HG03280 (cell line): Measurements from ENCODE around the gene UNKL.

Experiments
- ATAC-seq: cut with Tn5 transposase; IDR thresholded peaks from one replicate; pipeline ENCODE4 v1.9.1; 2021; ENCODE audit warnings: mild to moderate bottlenecking, moderate library complexity; ENCODE audit not compliant: unreplicated experiment

The UNKL gene

GRCh38 chr16:1407753-1408152 is 6.8 kb downstream of the UNKL start:
- peak; percentile 7 for ATAC-seq

GRCh38 chr16:1403733-1404132 is 10.8 kb downstream of the UNKL start:
- no peak for ATAC-seq

- no peak for ATAC-seq
Measured at GRCh38 chr16:1403036-1403435, 11.5 kb downstream of the UNKL start.

GRCh38 chr16:1401758-1402154 is 12.7 kb downstream of the UNKL start:
- ATAC-seq, result no peak

- ATAC-seq, result no peak
Measured at GRCh38 chr16:1401061-1401757, 13.3 kb downstream of the UNKL start.

GRCh38 chr16:1398826-1399581 is 15.5 kb downstream of the UNKL start:
- ATAC-seq, result no peak

DNA sequence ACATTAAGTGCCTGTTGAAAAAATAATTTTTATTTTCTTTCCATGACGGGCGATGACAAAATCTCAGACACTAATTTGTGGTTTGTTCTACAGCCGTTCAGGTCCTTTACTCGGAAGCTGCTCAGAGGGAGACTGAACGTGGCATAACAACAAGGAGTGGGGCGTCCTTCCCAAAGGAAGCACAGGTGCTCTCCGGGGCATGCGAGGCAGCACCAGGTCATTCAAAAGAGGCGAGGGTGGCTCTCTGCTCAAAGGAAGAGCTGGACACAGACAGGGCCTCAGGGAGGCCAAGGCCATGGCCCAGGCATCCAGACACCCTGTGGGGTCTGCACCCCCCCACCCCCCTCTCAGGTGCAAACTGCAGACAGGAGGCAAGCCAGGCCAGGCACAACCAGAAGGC is 16.2 kb downstream of the UNKL start:
- ATAC-seq, result no peak

DNA sequence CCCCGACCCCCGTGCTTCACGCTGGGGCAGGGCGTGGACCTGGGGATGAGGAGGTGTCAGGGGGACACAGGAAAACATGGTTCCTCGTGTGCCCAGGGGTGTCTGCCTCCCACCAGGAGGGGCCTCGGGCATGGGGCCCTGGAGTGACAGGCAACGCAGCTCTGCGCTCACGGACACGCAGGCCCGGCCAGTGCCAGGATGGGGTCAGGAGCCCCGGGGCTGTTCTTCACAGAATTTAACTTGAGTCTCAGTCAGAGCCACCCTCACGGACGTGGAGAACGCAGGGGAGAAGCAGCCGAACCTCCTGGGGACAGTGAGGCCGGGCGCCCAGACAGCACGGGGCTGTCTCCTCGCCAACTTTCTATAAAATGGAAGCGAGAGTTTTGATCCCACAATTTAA is 16.7 kb downstream of the UNKL start:
- ATAC-seq, result no peak

GRCh38 chr16:1395444-1396031 is 19.0 kb downstream of the UNKL start:
- no peak for ATAC-seq

- ATAC-seq, result no peak
Measured at GRCh38 chr16:1394367-1394951, 20.0 kb downstream of the UNKL start.

DNA sequence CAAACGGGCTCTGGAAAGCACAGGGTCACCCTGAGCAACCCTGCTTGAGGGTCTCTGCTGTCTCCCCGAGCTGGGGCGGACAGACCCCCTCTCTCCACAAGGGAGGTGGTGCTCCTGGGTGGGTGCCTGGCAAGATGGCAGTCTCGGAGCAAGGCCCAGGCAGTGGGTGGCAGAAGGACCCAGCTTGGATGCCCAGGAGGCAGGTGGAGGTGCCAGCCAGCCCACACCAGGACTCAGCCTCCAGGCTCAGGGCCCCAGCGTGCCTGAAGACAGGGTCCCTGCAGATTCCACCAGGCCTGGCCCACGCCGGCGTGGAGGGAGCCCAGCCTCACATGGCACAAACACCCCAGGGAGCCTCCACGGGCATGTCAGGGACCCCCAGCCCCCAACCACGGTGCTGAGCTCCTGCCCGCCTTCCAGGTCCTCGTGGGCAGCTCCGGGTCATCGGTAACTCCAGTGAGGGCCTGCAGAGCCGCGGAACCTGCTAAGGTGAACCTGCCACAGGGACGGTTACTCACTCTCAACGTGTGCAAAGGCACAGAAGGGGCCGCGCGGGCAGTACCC is 20.8 kb downstream of the UNKL start:
- no peak for ATAC-seq

DNA sequence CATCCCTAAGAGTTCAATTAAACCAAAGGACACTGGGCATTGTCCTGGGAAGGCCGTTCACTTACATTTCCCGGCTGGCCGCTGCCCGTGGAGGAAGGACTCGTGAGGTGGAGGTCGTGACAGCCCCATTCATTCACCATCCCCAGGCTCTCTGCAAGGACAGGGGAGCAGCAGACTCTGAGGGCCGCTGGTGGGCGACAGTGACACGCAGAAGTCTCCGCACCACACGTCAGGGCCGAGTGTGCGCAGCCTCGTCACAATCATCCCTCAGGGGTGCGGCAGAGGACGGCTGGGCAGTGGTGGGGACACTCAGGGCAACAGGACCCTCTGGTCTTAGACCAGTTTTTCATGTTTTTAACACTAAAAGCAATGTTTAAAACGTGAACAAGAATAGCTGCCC is 21.7 kb downstream of the UNKL start:
- no peak for ATAC-seq

DNA sequence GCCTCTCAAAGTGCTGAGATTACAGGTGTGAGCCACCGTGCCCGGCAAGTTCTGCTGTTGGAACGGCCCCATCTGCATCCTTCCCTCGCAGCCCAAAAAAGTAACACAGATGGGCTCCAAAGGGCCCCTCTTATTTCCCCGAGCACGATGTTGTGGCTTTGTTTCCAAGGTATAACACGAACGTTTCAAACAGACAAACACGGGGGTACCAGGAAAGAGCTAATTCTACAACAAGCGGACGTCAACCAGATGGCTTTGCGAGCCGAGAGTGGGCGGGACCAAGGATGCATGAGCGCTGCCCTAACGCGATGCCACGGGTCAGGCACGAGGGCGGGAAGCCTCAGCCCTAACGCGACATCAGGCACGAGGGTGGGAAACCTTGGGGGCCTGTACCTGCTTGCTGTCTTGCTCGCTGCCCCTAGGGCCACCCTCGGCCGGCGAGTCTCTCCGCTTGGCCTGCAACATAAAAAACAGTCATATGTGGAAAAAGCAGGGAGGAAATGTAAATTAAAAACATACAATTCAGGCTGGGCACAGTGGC is 24.2 kb downstream of the UNKL start:
- no peak for ATAC-seq

GRCh38 chr16:1389762-1390161 is 24.7 kb downstream of the UNKL start:
- ATAC-seq, result no peak

DNA sequence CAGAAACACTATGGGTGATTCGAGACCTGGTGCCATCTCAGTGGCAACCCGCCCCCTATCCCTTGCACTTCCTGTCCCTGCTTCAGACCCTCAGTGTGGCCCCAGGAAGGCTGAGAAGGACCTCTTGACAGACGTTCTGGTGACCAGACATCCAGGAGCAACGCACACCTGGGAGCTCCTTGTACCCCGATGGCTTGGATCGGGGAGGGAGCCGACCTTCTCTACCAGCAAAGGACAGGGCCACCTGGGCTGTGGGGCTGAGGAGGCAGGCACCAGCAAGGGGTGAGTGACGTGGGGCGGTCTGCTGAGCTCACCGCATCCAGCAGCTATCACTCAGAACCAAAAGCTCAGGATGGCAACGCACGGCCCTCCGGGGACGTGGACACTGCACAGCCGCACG is 27.2 kb downstream of the UNKL start:
- ATAC-seq, result no peak

GRCh38 chr16:1385232-1385631 is 29.3 kb downstream of the UNKL start:
- ATAC-seq, result no peak

GRCh38 chr16:1383556-1383955 is 30.9 kb downstream of the UNKL start:
- no peak for ATAC-seq

DNA sequence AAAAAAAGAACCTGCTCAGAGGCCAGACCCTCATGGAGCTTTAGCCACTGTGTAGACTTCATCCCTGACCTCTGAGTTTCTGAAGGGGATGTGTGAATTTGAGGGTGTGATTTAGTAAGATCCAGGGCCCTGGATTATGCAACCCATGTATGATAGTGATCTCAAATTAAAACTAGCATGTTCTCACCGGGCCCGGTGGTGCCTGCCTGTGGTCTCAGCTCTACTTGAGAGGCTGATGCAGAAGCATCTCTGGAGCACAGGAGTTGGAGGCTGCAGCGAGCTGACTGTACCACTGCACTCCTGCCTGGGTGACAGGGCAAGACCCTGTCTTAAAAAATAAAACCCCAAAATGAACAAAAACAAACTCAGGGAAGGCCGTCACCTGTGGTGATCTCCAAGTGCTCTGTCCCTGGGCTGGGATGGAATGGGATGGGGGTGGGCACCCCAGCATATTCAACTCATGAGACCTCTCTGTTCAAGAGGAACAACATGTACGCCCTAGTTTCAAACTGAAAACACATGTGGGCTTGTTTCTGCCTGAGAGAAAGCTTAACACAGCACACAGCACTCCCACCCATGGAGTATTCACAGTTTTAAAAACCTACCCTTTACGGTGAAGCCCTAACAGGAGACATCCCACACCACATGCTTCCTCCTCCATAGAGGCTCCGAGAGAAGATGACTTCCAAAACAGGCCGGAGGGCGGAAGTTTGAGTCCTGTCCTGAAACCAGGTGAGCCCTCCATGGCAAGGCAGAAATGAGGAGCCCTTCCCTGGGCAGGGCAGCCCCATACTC is 32.7 kb downstream of the UNKL start:
- ATAC-seq, result no peak

DNA sequence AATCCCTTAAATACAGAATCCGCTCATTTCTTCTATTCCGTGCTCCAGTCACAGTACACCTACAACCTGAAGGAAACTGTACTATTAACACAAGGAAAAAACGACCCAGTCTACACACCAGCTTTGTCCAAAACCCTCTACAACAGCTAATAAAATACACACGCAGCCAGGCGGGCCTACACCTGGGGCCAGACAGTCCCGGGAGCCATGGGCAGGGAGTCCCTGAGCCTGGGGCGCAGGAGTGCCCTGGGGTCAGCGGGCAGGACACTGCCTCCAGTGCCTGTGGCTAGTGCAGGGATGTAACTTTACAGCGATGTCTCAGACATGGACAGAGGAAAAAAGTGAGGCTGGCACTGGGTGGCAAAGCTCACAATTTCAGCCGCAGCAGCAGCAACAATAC is 34.3 kb downstream of the UNKL start:
- ATAC-seq, result no peak

DNA sequence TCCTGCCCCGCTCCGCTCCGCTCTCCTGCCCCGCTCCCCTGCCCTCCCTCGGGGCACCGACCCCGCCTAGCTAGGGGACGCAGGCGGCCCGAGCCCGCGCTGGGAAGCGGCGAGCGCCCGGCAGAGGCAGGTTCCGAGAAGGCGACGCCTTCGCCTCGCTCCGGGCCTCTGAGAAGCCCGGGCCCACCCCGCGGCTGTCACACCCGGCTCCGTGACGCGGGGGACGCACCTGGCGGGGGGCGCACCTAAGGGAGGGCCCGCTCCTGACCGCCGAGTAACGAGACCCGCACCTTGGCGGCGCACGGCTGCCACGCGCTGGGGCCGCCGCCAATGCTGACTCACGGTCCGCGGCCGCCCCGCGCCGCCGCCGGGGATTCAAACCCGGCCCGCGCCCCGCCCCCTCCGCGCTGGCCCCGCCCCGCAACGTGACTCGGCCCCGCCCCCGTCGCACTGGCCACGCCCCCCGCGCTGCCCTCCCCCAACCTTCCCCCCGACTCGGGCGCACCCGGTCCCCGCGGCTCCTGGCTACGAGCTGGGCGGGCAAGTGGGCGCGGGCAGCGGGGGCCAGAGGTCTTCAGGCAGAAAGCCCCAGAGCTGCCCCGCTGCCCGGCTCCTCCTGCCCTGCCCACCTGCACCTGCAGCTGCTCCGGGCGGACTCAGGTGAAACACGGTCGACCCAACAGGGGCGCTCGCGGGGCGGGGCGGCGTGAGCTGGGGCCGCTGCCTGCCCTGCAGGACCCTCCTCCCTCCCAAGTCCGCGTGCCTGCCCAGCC is 35.0 kb downstream of the UNKL start:
- ATAC-seq, result peak; percentile 60
